CD4-positive, alpha-beta T cell (primary cell): ENCODE measurements around the gene AFF2. TPM values are rescaled to one million over a fixed set of nuclear protein-coding genes. Genes with fewer than 3 reads are reported as not detected.

Source experiments
- ATAC-seq: fragments of 200-7000 bp; cut with Tn5 transposase; one replicate; pipeline ENCODE4 v1.10.0; 2022; ENCODE audit warnings: mild to moderate bottlenecking; ENCODE audit not compliant: poor library complexity
- CTCF ChIA-PET: fragments of 350-600 bp; sonication (Branson Sonifier 250); formaldehyde crosslinking; loops from one replicate; lab custom pipeline; 2021; ENCODE audit warnings: antibody characterized with exemption, inconsistent platforms; lab: Charles Lee
- POLR2A ChIA-PET: fragments of 350-600 bp; sonication (Branson Sonifier 250); formaldehyde crosslinking; loops from one replicate; lab custom pipeline; 2021; ENCODE audit warnings: antibody characterized with exemption, inconsistent platforms; lab: Charles Lee
- DNase-seq, 14 experiments: peaks; one replicate each; pipeline ENCODE4 v3.0.0-alpha.2; 2013 to 2020; ENCODE audit warnings: mixed read lengths in 2 of 14
- H3K27ac ChIP-seq, 2 donors: one replicate each; pipeline versions ENCODE4 v1.5.1 to v1.7.0; 2013; ENCODE audit warnings: low read length in 2 of 2, low read depth in 1 of 2, mild to moderate bottlenecking in 1 of 2
- H3K27me3 ChIP-seq, 2 experiments: 1 replicate in 1 of 2; 2 replicates in 1 of 2; pipeline versions ENCODE4 v1.6.1 to v1.7.0; 2013; ENCODE audit warnings: low read length in 2 of 2, control low read depth in 1 of 2, mild to moderate bottlenecking in 1 of 2, moderate library complexity in 1 of 2; ENCODE audit not compliant: insufficient read depth in 2 of 2, control insufficient read depth in 1 of 2
- H3K36me3 ChIP-seq: one replicate; pipeline ENCODE4 v1.6.1; 2013; ENCODE audit warnings: low read length, control low read depth; ENCODE audit not compliant: insufficient read depth
- H3K4me1 ChIP-seq: one replicate; pipeline ENCODE4 v1.6.1; 2013; ENCODE audit warnings: low read length, control low read depth; ENCODE audit not compliant: insufficient read depth
- H3K4me3 ChIP-seq: one replicate; pipeline ENCODE4 v1.5.1; 2013; ENCODE audit warnings: mild to moderate bottlenecking, low read length, moderate library complexity
- H3K9me3 ChIP-seq, 2 experiments: 1 replicate in 1 of 2; 2 replicates in 1 of 2; pipeline versions ENCODE4 v1.6.1 to v1.7.0; 2013; ENCODE audit warnings: low read length in 2 of 2, mild to moderate bottlenecking in 2 of 2, control low read depth in 1 of 2, moderate library complexity in 1 of 2; ENCODE audit not compliant: control insufficient read depth in 1 of 2, insufficient read depth in 1 of 2
- H3K27ac Mint-ChIP-seq: one replicate; pipeline ENCODE4 v1.8.0; 2020; ENCODE audit warnings: mixed read lengths
- H3K27me3 Mint-ChIP-seq: one replicate; pipeline ENCODE4 v1.8.0; 2021; ENCODE audit warnings: mixed read lengths
- H3K36me3 Mint-ChIP-seq: one replicate; pipeline ENCODE4 v1.8.0; 2021; ENCODE audit warnings: low read depth, mixed read lengths
- H3K4me1 Mint-ChIP-seq: one replicate; pipeline ENCODE4 v1.8.0; 2021; ENCODE audit warnings: low read depth, mixed read lengths
- H3K4me3 Mint-ChIP-seq: one replicate; pipeline ENCODE4 v1.8.0; 2020; ENCODE audit warnings: mild to moderate bottlenecking, mixed read lengths
- H3K9me3 Mint-ChIP-seq: one replicate; pipeline ENCODE4 v1.8.0; 2020; ENCODE audit warnings: mixed read lengths
- intact Hi-C, 2 experiments: fragments of 100-400 bp; cut with DNase I in 1 of 2; cut with micrococcal nuclease in 1 of 2; formaldehyde crosslinking; loops; one replicate each; pipeline versions ENCODE4 v1.15.1 to v1.9.0; 2023 to 2025; cut with DNase I, micrococcal nuclease
- total RNA-seq, 174 experiments: library from RNA in 2 of 174; stranded (reverse) in 2 of 174; gene quantifications; one replicate each; pipeline ENCODE4 v1.2.3 and lab custom pipeline; 2021 to 2026
- TF ChIP-seq, protein P1 (sequence below): fragments of 200-600 bp; IDR thresholded peaks from one replicate; pipeline ENCODE4 v1.8.0; 2022; ENCODE audit warnings: antibody characterized with exemption, mild to moderate bottlenecking

The AFF2 gene
- total RNA-seq, 2 experiments from 2014 or later: 5.9 to 6.2 TPM

DNA sequence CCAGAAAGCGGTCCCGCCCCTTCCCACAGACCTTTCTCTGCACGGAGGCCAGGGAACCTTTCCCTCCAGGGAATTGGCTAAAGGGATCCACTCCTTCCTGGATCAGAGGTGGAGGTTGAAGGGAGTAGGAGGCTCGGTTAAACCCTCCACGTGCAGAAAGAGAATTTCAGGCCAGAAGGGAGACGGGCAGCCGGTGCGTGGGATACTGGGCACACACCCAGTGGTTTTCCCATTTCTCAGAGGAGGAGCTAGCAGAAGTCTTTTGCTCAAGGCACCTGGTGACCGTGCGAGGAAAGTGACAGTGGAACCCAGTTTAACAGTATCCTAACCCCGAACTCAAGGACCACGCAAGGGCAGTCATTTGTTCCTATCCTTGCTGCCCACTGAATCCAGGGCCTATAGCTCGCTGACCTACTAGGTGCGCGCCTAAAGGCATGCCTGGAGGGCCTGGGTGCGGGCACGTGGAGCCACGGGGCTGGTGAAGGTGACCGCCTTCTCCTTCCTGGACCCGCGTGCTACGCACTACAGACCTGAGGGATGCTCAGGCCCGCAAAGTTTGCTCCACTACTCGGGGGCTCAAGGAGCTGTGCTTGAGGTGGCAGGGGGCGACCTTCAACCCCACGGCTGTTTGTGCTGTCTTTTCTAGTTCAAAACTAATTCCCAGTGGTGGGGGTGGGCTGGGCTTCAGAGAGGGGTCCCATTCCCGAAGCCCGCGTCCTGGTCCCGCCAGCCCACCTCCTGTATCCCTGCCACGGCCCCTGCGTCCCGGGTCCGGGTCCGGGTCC, 587 bp upstream of the AFF2 start:
- H3K27ac ChIP-seq: no peak overlapping the region
- H3K4me3 ChIP-seq: peak overlapping the region; percentile 45
- POLR2A ChIA-PET: no interaction called here
- H3K27me3 ChIP-seq: peaks cover 2 to 20% of the 10 kb centered on the region in 2 experiments
- H3K9me3 Mint-ChIP-seq: no peaks in the 10 kb centered on the region
- peak overlapping the region; percentile 78 for H3K4me3 Mint-ChIP-seq
- H3K4me1 ChIP-seq: peaks cover 18% of the 10 kb centered on the region
- TF ChIP-seq, protein P1, sequence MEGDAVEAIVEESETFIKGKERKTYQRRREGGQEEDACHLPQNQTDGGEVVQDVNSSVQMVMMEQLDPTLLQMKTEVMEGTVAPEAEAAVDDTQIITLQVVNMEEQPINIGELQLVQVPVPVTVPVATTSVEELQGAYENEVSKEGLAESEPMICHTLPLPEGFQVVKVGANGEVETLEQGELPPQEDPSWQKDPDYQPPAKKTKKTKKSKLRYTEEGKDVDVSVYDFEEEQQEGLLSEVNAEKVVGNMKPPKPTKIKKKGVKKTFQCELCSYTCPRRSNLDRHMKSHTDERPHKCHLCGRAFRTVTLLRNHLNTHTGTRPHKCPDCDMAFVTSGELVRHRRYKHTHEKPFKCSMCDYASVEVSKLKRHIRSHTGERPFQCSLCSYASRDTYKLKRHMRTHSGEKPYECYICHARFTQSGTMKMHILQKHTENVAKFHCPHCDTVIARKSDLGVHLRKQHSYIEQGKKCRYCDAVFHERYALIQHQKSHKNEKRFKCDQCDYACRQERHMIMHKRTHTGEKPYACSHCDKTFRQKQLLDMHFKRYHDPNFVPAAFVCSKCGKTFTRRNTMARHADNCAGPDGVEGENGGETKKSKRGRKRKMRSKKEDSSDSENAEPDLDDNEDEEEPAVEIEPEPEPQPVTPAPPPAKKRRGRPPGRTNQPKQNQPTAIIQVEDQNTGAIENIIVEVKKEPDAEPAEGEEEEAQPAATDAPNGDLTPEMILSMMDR: no peak
- intact Hi-C loops: no loop called here
- H3K9me3 ChIP-seq: no peaks in the 10 kb centered on the region
- H3K27me3 Mint-ChIP-seq: peaks cover 12% of the 10 kb centered on the region
- DNase-seq: no peak
- ATAC-seq: no peak
- CTCF ChIA-PET: no interaction called here
- no peaks in the 10 kb centered on the region for H3K36me3 ChIP-seq
- no peak overlapping the region for H3K27ac Mint-ChIP-seq
- no peaks in the 10 kb centered on the region for H3K36me3 Mint-ChIP-seq
- H3K4me1 Mint-ChIP-seq: peaks cover 14% of the 10 kb centered on the region

DNA sequence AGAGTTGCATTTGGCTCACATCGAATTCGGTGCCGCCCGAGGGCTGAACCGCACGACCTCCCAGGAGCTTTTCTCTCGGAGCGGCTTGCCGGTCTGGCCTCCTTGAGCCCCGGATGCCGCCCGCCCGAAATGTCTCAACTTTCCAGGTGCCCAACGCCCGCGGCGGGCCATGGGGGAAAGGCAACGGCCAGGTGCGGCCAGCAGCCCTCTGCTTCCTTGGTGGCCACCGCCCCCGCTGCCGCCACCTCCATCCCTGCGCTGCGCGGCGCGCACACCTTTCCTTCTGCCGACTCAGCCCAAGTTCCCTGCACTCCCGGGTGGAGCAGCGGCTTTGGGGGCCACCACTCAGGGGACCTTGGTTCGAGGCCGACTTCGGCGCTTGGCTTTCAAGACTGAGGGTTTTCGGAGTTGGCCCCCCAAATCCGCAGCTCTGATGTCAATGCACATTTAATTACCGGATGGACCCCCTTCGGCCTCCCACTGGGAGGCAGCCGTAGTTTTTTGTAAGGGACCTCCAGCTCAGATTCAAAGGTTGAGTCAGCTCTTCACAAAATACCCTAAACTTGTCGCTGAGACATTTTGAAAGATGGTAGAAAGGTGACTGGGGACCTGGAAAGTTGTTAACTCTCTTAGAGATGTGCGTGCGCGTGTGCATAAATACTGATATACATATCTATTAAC, 1.1 kb downstream of the AFF2 start:
- H3K36me3 ChIP-seq: no peaks in the 10 kb centered on the region
- TF ChIP-seq, protein P1: no peak
- ChIA-PET CTCF (no interaction called here), POLR2A (no interaction called here)
- Mint-ChIP-seq H3K9me3 (no peaks in the 10 kb centered on the region), H3K4me3 (peak overlapping the region; percentile 91), H3K4me1 (peaks cover 14% of the 10 kb centered on the region), H3K27ac (no peak overlapping the region), H3K27me3 (peaks cover 12% of the 10 kb centered on the region), H3K36me3 (no peaks in the 10 kb centered on the region)
- H3K9me3 ChIP-seq: no peaks in the 10 kb centered on the region
- peak overlapping the region; percentile 61 for H3K4me3 ChIP-seq
- ATAC-seq (no peak), DNase-seq (peak in 4 of 14 experiments; percentile 7 to 32 (median 11))
- peaks cover 2 to 20% of the 10 kb centered on the region in 2 experiments for H3K27me3 ChIP-seq
- no peak overlapping the region for H3K27ac ChIP-seq
- H3K4me1 ChIP-seq: peaks cover 18% of the 10 kb centered on the region
- intact Hi-C loops: no loop called here

GRCh38 chrX:148504506-148504905, 4.1 kb downstream of the AFF2 start:
- no peaks in the 10 kb centered on the region for H3K36me3 Mint-ChIP-seq

More at GRCh38 chrX:148504506-148504905, 4.1 kb downstream of the AFF2 start:
- Histone ChIP-seq H3K9me3 (no peaks in the 10 kb centered on the region), H3K36me3 (no peaks in the 10 kb centered on the region), H3K27ac (no peak overlapping the region), H3K27me3 (peaks cover 2 to 20% of the 10 kb centered on the region in 2 experiments), H3K4me1 (peaks cover 16% of the 10 kb centered on the region), H3K4me3 (no peak overlapping the region)
- Mint-ChIP-seq H3K4me3 (no peak overlapping the region), H3K4me1 (peaks cover 6% of the 10 kb centered on the region), H3K27me3 (peaks cover 12% of the 10 kb centered on the region), H3K27ac (no peak overlapping the region), H3K9me3 (no peaks in the 10 kb centered on the region)
- no peak for DNase-seq
- CTCF ChIA-PET: no interaction called here
- no peak for ATAC-seq
- intact Hi-C loops: no loop called here
- POLR2A ChIA-PET: no interaction called here
- TF ChIP-seq, protein P1: no peak
